Thyroid gland (tissue), 4 donors: ENCODE data around the gene HSP90B1. TPM values are rescaled to one million over a fixed set of nuclear protein-coding genes. Genes with fewer than 3 reads are reported as not detected.

ENCODE experiments used
- DNase-seq, 2 donors: peaks; one replicate each; pipeline ENCODE4 v3.0.0-alpha.2; 2019
- H3K27ac ChIP-seq, 3 donors: fragments of 200-600 bp; sonication (generic); 1 replicate in 2 of 3; 2 replicates in 1 of 3; pipeline ENCODE4 v1.5.1; 2016 to 2019; ENCODE audit warnings: mild to moderate bottlenecking in 1 of 3, moderate library complexity in 1 of 3
- H3K27me3 ChIP-seq: fragments of 200-600 bp; sonication (generic); one replicate; pipeline ENCODE4 v1.5.1; 2019
- H3K36me3 ChIP-seq, 2 donors: fragments of 200-600 bp; sonication (generic); one replicate each; pipeline ENCODE4 v1.5.1; 2016 to 2019
- H3K4me1 ChIP-seq, 2 donors: fragments of 200-600 bp; sonication (generic); one replicate each; pipeline ENCODE4 v1.5.1; 2017 to 2019
- H3K4me3 ChIP-seq, 3 donors: fragments of 200-600 bp; sonication (generic); replicated peaks in 1 of 3; 1 replicate in 2 of 3; 2 replicates in 1 of 3; pipeline ENCODE4 v1.5.1; 2016; ENCODE audit warnings: mild to moderate bottlenecking in 1 of 3
- H3K9me3 ChIP-seq: fragments of 200-600 bp; sonication (generic); one replicate; pipeline ENCODE4 v1.5.1; 2017
- POLR2A ChIP-seq, 2 donors: fragments of 450-650 bp; IDR thresholded peaks; one replicate each; pipeline ENCODE4 v1.6.1; 2017; ENCODE audit warnings: antibody characterized with exemption in 2 of 2, mild to moderate bottlenecking in 2 of 2, moderate library complexity in 1 of 2
- WGBS, 2 donors: methylation state at CpG; one replicate each; pipeline ENCODE4 v1.1.5; 2017; 5-methylcytosine and 5-hydroxymethylcytosine counted together
- intact Hi-C: fragments of 100-400 bp; cut with DNase I; formaldehyde crosslinking; loops from one replicate; pipeline ENCODE4 v1.15.1; 2023
- total RNA-seq, 4 donors: library from RNA; depleted of rRNA; stranded (reverse); fragments of >200 nt; gene quantifications; one replicate each; pipeline ENCODE4 v1.2.3, GENCODE V29; 2016
- TF ChIP-seq, protein P1 (sequence below), 6 experiments: fragments of 200-600 bp in 3 of 6; fragments of 450-650 bp in 3 of 6; sonication (generic) in 3 of 6; IDR thresholded peaks; one replicate each; pipeline ENCODE4 v1.5.1; 2016 to 2019; ENCODE audit warnings: antibody characterized with exemption in 6 of 6, mild to moderate bottlenecking in 2 of 6, inconsistent platforms in 1 of 6, moderate library complexity in 1 of 6

HSP90B1 gene
- total RNA-seq, 4 donors from 2014 or later, result 1,103 to 2,326 (median 1,708) TPM

DNA sequence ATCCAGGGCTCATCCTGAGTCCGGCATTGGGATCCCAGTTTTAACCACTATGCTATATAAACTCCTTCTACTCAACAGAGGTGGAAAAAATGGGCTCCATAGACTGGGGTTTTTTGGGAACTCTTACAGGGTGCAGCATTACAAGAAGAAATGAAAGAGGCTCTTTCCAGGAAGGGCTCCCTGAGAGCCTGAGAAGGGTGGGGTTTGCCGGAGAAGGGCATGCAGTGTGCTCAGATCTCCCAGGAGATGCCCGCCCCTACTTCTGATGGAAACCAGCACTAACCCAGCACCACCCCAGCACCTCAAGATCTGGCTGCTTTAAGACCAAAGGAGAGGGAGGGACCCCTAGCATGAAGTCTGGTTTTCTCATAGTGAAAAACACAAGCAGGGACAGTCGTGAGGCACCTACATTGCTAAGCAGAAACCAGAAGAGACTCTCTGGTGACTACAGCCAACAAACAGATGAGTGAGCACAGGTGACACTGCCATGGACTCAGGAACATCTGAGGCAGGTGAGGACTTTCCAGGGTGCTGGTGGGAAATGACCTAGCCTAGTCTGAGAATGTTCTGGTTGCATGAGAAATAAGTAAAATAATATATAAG is 43.9 kb upstream of the HSP90B1 start:
- Histone ChIP-seq H3K4me1 (peaks cover 5 to 14% of the 10 kb centered on the region in 2 donors), H3K4me3 (no peak overlapping the region), H3K27me3 (no peaks in the 10 kb centered on the region), H3K9me3 (no peaks in the 10 kb centered on the region), H3K36me3 (no peaks in the 10 kb centered on the region), H3K27ac (no peak overlapping the region)
- TF ChIP-seq POLR2A (IDR thresholded peaks at IDR 0.05), result no peak
- TF ChIP-seq, protein P1, sequence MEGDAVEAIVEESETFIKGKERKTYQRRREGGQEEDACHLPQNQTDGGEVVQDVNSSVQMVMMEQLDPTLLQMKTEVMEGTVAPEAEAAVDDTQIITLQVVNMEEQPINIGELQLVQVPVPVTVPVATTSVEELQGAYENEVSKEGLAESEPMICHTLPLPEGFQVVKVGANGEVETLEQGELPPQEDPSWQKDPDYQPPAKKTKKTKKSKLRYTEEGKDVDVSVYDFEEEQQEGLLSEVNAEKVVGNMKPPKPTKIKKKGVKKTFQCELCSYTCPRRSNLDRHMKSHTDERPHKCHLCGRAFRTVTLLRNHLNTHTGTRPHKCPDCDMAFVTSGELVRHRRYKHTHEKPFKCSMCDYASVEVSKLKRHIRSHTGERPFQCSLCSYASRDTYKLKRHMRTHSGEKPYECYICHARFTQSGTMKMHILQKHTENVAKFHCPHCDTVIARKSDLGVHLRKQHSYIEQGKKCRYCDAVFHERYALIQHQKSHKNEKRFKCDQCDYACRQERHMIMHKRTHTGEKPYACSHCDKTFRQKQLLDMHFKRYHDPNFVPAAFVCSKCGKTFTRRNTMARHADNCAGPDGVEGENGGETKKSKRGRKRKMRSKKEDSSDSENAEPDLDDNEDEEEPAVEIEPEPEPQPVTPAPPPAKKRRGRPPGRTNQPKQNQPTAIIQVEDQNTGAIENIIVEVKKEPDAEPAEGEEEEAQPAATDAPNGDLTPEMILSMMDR (IDR thresholded peaks at IDR 0.05), result no peak
- WGBS, 2 donors, result 47 to 53% methylated on average over 4 of the region's 4 CpGs
- DNase-seq, result no peak
- intact Hi-C loops, result no loop called here

DNA sequence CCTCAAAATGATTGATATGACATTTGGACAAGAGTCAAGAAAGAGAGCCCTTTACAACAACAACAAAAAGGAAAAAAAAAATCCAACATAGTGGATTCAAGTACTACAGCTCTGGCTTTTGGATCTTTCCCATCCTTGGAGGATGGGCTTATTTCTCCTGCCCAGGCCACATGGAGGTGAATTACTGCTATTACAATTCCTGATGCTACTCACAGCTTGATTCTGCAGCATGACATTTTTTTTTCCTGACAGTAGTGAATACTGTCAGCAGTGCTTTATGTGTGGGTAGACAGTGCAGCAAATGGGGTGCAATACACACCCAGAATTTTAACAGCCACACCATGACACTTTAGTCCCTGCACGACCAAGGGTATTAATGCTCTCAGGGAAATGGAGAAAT is 42.5 kb upstream of the HSP90B1 start:
- no peak for DNase-seq
- no peaks in the 10 kb centered on the region for H3K27me3 ChIP-seq
- WGBS, 2 donors, result 72 to 85% methylated on average over 1 of the region's 1 CpG
- intact Hi-C loops, result no loop called here
- no peak overlapping the region for H3K4me3 ChIP-seq
- H3K36me3 ChIP-seq, result no peaks in the 10 kb centered on the region
- peaks cover 5 to 13% of the 10 kb centered on the region in 2 donors for H3K4me1 ChIP-seq
- H3K27ac ChIP-seq, result no peak overlapping the region
- TF ChIP-seq, protein P1 (IDR thresholded peaks at IDR 0.05), result no peak
- no peak for TF ChIP-seq POLR2A (IDR thresholded peaks at IDR 0.05)
- no peaks in the 10 kb centered on the region for H3K9me3 ChIP-seq

DNA sequence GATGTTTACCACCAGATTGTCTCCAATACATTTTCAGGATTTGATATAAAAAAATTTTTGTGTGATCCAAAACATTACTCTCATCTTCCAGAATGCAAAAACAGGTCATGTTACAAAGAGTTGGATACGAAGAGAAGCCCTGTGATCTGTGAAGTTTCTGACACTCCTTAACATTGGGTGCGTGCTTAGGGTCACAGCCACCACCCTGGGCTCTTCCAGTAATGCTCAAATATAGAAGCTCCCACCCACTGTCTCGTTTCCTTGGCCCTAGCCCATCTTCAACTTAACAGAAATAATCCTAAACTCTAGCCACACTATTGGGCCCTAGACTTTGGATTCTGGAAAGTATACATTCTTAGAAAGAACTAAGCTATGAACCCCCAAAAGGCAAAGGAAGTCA is 32.9 kb upstream of the HSP90B1 start:
- TF ChIP-seq, protein P1 (IDR thresholded peaks at IDR 0.05), result no peak
- no peak for TF ChIP-seq POLR2A (IDR thresholded peaks at IDR 0.05)
- WGBS, 2 donors, result 59 to 61% methylated on average over 3 of the region's 3 CpGs
- H3K27me3 ChIP-seq, result no peaks in the 10 kb centered on the region
- no peaks in the 10 kb centered on the region for H3K36me3 ChIP-seq
- no peak for DNase-seq
- no peak overlapping the region for H3K4me3 ChIP-seq
- no peaks in the 10 kb centered on the region for H3K4me1 ChIP-seq
- H3K27ac ChIP-seq, result no peak overlapping the region
- intact Hi-C loops, result no loop called here
- no peaks in the 10 kb centered on the region for H3K9me3 ChIP-seq

DNA sequence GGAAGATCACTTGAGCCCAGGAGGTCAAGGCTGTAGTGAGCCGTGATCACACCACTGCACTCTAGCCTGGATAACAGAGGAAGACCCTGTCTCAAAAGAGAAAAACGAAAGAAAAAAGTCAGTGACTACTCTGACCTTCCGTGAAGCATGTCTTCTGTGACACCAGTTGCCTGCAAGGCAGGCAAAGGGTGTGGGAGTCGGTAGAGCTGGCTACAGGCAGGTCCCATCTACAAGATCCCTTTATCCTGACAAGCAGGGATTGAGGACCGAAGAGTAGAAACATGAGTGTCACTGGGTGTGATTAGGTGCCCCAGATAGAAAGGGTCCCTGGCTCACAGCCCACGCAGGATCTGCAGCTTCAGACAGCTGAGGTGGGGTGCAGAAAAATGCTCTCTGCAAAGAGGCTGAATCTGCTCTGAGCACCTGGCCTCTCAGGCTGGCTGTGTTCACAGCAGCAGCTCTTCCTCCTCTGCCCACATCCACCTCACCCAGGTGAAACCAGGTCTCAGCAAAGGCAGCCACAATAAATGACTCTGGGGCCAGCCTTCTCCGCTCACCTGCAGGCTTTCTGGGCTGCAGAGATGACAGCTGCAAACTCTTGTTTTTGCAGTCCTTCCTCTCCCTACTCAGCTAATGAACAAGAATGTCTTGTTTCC is 28.6 kb upstream of the HSP90B1 start:
- 57 to 59% methylated on average over 7 of the region's 7 CpGs for whole genome bisulfite sequencing, 2 donors
- intact Hi-C loops, result no loop called here
- Histone ChIP-seq H3K4me3 (no peak overlapping the region), H3K9me3 (no peaks in the 10 kb centered on the region), H3K36me3 (no peaks in the 10 kb centered on the region), H3K27ac (no peak overlapping the region), H3K27me3 (no peaks in the 10 kb centered on the region), H3K4me1 (peaks cover 6 to 10% of the 10 kb centered on the region in 2 donors)
- DNase-seq, result peak in 1 of 2 donors; percentile 27
- TF ChIP-seq POLR2A (IDR thresholded peaks at IDR 0.05), result no peak
- TF ChIP-seq, protein P1 (IDR thresholded peaks at IDR 0.05), result no peak

DNA sequence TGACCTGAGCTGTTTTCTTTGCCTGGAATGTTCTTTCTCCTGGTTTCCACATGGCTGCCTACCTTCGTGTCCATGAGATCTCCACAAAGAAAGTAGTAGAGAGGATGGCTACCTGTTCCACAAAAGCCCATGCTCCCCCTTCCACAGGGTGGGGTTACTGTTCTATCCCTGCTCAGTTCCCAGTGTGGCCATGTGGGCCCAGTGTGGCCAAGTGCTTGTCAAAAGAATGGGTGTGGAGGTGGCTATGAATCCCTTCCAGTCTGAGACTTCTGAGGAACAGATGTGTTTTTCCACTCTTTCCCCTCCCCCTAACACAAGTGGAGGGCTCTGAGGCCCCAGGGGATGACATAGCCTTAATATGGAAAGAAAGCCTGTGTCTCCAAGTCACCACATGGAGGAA is 26.2 kb upstream of the HSP90B1 start:
- Histone ChIP-seq H3K9me3 (no peaks in the 10 kb centered on the region), H3K27me3 (no peaks in the 10 kb centered on the region), H3K36me3 (no peaks in the 10 kb centered on the region), H3K4me1 (peaks cover 6 to 10% of the 10 kb centered on the region in 2 donors), H3K4me3 (no peak overlapping the region), H3K27ac (peak overlapping the region in 2 of 3 donors; percentile 15 to 26)
- intact Hi-C loops, result no loop called here
- WGBS, 2 donors, result 38 to 44% methylated on average over 1 of the region's 1 CpG
- peak in 1 of 2 donors; percentile 39 for DNase-seq
- TF ChIP-seq, protein P1 (IDR thresholded peaks at IDR 0.05), result no peak
- TF ChIP-seq POLR2A (IDR thresholded peaks at IDR 0.05), result peak in 1 of 2 donors; percentile 9
